ENCODE data around the gene SBK3. TPM values are rescaled to one million over a fixed set of nuclear protein-coding genes. Genes with fewer than 3 reads are reported as not detected.
"Not testable (repeated sequence)": the region's sequence is repeated elsewhere in the genome, so short reads cannot be mapped to it uniquely, and the experiment has no call there.

SBK3 gene
- total RNA-seq, 4 donors from 2014 or later = not detected

DNA sequence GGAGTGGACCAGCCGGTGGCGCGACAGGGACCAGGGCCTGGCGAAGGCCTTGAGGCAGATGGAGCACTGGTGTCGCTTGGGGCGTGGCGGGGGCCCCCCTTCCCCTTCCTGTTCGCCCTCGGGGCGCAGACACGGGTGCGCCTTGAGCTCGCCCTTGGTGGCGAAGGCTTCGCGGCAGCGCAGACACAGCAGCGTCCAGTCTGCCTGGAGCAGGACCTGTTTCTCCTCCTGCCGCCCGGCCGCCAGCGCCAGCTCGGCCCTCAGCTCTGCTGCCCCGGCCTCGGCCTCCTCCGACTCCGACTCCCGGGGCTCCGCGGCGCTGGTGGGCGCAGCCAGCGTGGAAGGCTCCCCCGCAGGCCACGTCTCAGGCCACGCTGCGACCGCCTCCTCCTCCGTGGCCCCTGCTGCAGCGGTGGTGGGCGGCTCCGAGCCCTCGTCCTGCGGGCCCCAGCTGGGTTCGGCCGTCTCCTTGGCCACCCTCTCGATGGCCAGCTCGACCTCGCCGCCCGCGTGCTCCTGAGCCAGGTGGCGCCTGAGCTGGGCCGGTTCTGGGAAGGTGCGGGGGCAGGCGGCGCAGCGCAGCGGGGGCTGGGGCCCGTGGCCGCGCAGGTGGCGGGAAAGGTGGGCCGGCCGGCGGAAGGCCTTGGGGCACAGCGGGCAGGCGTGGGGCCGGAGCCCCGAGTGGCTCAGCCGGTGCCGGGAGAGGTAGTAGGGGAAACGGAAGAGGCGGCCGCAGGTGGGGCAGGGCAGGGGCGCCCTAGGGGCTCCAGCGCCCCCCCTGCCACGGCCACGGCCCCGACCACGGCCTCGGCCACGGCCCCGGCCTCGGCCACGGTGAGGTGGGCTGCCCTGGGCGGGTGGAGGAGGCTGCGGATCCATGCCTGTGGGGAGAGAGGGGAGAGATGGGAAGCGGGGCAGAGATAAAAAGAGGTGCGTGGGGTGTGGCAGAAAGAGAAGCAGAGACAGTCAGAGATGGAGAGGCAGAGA, 33.7 kb upstream of the SBK3 start:
- TF ChIP-seq EP300 (IDR thresholded peaks at IDR 0.05) (no peak), POLR2AphosphoS5 (IDR thresholded peaks at IDR 0.05) (no peak), POLR2A (IDR thresholded peaks at IDR 0.05) (no peak)
- TF ChIP-seq, protein P1, sequence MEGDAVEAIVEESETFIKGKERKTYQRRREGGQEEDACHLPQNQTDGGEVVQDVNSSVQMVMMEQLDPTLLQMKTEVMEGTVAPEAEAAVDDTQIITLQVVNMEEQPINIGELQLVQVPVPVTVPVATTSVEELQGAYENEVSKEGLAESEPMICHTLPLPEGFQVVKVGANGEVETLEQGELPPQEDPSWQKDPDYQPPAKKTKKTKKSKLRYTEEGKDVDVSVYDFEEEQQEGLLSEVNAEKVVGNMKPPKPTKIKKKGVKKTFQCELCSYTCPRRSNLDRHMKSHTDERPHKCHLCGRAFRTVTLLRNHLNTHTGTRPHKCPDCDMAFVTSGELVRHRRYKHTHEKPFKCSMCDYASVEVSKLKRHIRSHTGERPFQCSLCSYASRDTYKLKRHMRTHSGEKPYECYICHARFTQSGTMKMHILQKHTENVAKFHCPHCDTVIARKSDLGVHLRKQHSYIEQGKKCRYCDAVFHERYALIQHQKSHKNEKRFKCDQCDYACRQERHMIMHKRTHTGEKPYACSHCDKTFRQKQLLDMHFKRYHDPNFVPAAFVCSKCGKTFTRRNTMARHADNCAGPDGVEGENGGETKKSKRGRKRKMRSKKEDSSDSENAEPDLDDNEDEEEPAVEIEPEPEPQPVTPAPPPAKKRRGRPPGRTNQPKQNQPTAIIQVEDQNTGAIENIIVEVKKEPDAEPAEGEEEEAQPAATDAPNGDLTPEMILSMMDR (IDR thresholded peaks at IDR 0.05) = no peak
- H3K4me1 ChIP-seq = peaks cover 23% of the 10 kb centered on the region
- no peak for DNase-seq (ENCODE audit: low spot score in 2 of 2)
- H3K36me3 ChIP-seq = peaks cover 23% of the 10 kb centered on the region
- peak overlapping the region; percentile 70 for H3K4me3 ChIP-seq
- WGBS = 93% methylated on average over 57 of the region's 90 CpGs
- no peaks in the 10 kb centered on the region for H3K27me3 ChIP-seq
- no peak overlapping the region for H3K27ac ChIP-seq
- H3K9me3 ChIP-seq = no peaks in the 10 kb centered on the region

DNA sequence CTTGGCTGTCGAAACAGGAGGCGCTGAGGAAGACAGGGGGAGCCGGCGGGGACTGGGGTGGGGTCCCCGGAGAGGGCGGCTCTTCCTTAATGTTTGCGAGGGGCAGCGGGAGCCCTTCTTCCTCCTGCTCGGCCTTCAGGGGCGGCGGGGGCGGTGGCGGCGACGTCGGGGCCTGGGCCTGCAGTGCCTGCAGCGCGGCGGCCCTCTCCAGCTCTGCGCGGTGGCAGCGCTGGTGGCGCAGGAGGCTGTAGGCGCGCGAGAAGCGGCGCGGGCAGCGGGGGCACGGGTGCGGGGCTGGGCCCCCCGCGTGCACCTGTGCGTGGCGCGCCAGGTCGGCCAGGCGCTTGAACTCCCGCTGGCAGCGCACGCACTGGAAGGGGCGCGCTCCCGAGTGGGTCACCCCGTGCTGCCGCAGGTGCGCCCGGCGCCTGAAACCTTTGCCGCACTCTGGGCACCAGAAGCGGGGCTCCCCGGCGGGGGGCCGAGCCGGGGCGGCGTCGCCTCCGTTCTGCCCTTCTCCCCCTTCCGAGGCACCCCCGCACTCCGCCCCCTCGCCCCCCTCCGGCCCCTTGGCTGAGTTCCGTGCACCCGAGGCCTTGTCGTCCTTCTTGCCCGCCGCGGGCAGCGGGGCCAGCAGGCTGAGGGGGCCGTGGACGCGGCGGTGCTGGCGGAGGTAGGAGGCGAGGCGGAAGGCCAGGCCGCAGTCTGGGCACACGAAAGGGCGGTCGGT, 32.9 kb upstream of the SBK3 start:
- TF ChIP-seq, protein P1 (IDR thresholded peaks at IDR 0.05) = no peak
- TF ChIP-seq POLR2A (IDR thresholded peaks at IDR 0.05) = no peak
- TF ChIP-seq EP300 (IDR thresholded peaks at IDR 0.05) = no peak
- TF ChIP-seq POLR2AphosphoS5 (IDR thresholded peaks at IDR 0.05) = no peak
- Histone ChIP-seq H3K36me3 (peaks cover 23% of the 10 kb centered on the region), H3K27me3 (no peaks in the 10 kb centered on the region), H3K4me3 (no peak overlapping the region), H3K27ac (no peak overlapping the region), H3K9me3 (no peaks in the 10 kb centered on the region), H3K4me1 (peaks cover 23% of the 10 kb centered on the region)
- 95% methylated on average over 47 of the region's 83 CpGs for WGBS
- no peak for DNase-seq (ENCODE audit: low spot score in 2 of 2)

DNA sequence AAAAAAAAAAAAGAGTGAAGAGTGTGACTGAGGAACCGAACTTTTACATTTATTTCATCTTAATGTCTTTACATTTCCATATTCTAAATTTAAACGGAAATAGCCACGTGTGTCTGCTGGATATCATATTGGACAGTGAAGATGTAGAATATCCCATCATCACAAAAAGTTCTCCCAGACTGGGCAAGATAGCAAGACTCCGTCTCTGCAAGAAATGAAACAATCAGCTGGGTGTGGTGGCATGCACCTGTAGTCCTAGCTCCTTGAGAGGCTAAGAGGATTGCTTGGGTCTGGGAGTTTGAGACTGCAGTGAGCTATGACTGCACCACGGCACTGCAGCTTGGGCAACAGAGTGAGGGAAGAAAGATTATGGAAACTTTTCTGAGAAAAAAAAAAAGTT, 31.4 kb upstream of the SBK3 start:
- WGBS = 87% methylated on average over 5 of the region's 5 CpGs
- no peak overlapping the region for H3K4me3 ChIP-seq
- no peaks in the 10 kb centered on the region for H3K9me3 ChIP-seq
- no peak overlapping the region for H3K27ac ChIP-seq
- peaks cover 20% of the 10 kb centered on the region for H3K4me1 ChIP-seq
- H3K36me3 ChIP-seq = peaks cover 23% of the 10 kb centered on the region
- no peak for DNase-seq (ENCODE audit: low spot score in 2 of 2)
- TF ChIP-seq POLR2A (IDR thresholded peaks at IDR 0.05) (no peak), EP300 (IDR thresholded peaks at IDR 0.05) (no peak), POLR2AphosphoS5 (IDR thresholded peaks at IDR 0.05) (no peak)
- TF ChIP-seq, protein P1 (IDR thresholded peaks at IDR 0.05) = no peak
- H3K27me3 ChIP-seq = no peaks in the 10 kb centered on the region

GRCh38 chr19:55573929-55574328, 28.6 kb upstream of the SBK3 start:
- not testable (repeated sequence) for H3K27me3 ChIP-seq; H3K9me3 ChIP-seq; H3K4me1 ChIP-seq; H3K4me3 ChIP-seq; DNase-seq (ENCODE audit: low spot score in 2 of 2); H3K27ac ChIP-seq
- peaks cover 18% of the 10 kb centered on the region for H3K36me3 ChIP-seq
- 94% methylated on average over 6 of the region's 6 CpGs for WGBS

DNA sequence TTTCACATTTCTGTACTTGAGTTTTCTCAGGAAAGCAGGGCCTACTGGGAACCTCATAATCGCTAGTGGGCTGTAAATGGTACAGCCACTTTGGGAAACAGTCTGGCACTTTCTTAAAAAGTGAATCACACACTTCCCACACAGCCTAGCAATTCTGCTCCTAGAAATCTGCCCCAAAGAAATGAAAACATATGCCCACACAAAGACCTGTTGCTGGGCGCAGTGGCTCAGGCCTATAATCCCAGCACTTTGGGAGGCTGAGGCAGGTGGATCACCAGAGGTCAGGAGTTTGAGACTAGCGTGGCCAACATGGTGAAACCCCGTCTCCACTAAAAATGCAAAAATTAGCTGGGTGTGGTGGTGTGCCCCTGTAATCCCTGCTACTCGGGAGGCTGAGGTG, 24.1 kb upstream of the SBK3 start:
- H3K9me3 ChIP-seq; H3K36me3 ChIP-seq; H3K27ac ChIP-seq; H3K4me3 ChIP-seq; DNase-seq (ENCODE audit: low spot score in 2 of 2); H3K4me1 ChIP-seq: not testable (repeated sequence)
- WGBS = 96% methylated on average over 5 of the region's 5 CpGs
- H3K27me3 ChIP-seq = peaks cover 24% of the 10 kb centered on the region

DNA sequence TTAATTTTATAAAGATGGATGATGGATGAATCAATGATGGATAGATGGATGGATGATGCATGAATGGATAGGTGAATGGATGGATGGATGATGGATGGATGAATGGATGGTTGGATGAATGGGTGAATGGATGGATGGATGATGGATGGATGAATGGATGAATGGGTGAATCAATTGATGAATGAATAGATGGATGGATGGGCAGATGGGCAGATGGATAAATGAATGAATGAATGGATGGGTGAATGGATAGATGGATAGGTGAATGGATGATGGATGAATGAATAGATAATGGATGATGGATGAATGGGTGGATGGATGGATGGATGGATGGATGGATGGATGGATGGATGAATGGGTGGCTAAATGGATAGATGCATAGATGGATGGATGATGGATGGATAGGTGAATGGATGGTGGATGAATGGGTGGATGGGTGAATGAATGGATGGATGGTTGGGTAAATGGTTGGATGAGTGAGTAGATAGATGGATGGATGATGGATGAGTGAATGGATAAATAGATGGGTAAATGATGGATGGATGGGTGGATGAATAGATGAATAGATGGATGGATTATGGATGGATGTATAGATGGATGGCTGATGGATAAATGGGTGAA, 22.5 kb upstream of the SBK3 start:
- H3K4me1 ChIP-seq = peaks cover 5% of the 10 kb centered on the region
- H3K27ac ChIP-seq = no peak overlapping the region
- no peaks in the 10 kb centered on the region for H3K36me3 ChIP-seq
- H3K4me3 ChIP-seq = no peak overlapping the region
- peaks cover 30% of the 10 kb centered on the region for H3K27me3 ChIP-seq
- no peak for DNase-seq (ENCODE audit: low spot score in 2 of 2)
- no peaks in the 10 kb centered on the region for H3K9me3 ChIP-seq
- no peak for TF ChIP-seq EP300 (IDR thresholded peaks at IDR 0.05)
- TF ChIP-seq, protein P1 (IDR thresholded peaks at IDR 0.05) = peak in 1 of 2 donors; percentile 13
- no peak for TF ChIP-seq POLR2AphosphoS5 (IDR thresholded peaks at IDR 0.05)
- no peak for TF ChIP-seq POLR2A (IDR thresholded peaks at IDR 0.05)

Measured in suprapubic skin (tissue), 4 donors.